Sigmoid colon (tissue), 7 donors: ENCODE results near the gene MYO18B. TPM values are rescaled to one million over a fixed set of nuclear protein-coding genes. Genes with fewer than 3 reads are reported as not detected.

Experiments used
- DNase-seq: peaks from one replicate; pipeline ENCODE4 v3.0.0-alpha.2; 2019
- H3K27ac ChIP-seq, 4 donors: fragments of 200-600 bp; sonication (generic); one replicate each; pipeline ENCODE4 v1.5.1; 2016 to 2019; ENCODE audit warnings: mild to moderate bottlenecking in 1 of 4
- H3K27me3 ChIP-seq, 3 donors: fragments of 200-600 bp; sonication (generic); one replicate each; pipeline ENCODE4 v1.5.1; 2019; ENCODE audit warnings: mild to moderate bottlenecking in 1 of 3
- H3K36me3 ChIP-seq, 4 donors: fragments of 200-600 bp; sonication (generic); one replicate each; pipeline ENCODE4 v1.5.1; 2016 to 2019
- H3K4me1 ChIP-seq, 4 donors: fragments of 200-600 bp; sonication (generic); one replicate each; pipeline ENCODE4 v1.5.1; 2017 to 2019
- H3K4me3 ChIP-seq, 4 donors: fragments of 200-600 bp; sonication (generic); one replicate each; pipeline ENCODE4 v1.5.1; 2017 to 2019; ENCODE audit warnings: mild to moderate bottlenecking in 2 of 4, moderate library complexity in 1 of 4
- H3K9me3 ChIP-seq, 4 donors: fragments of 200-600 bp in 3 of 4; sonication (generic) in 3 of 4; one replicate each; pipeline versions ENCODE4 v1.5.1 to v1.6.1; 2013 to 2019
- EP300 ChIP-seq, 4 donors: sonication (generic); formaldehyde crosslinking; IDR thresholded peaks; one replicate each; pipeline ENCODE4 v1.6.1; 2017; ENCODE audit warnings: antibody characterized with exemption in 4 of 4
- POLR2A ChIP-seq, 2 donors: fragments of 450-650 bp; IDR thresholded peaks; one replicate each; pipeline ENCODE4 v1.6.1; 2016; ENCODE audit warnings: antibody characterized with exemption in 2 of 2, mild to moderate bottlenecking in 2 of 2, moderate library complexity in 2 of 2
- POLR2AphosphoS5 ChIP-seq, 4 donors: sonication (generic); formaldehyde crosslinking; IDR thresholded peaks; one replicate each; pipeline ENCODE4 v1.6.1; 2017; ENCODE audit warnings: antibody characterized with exemption in 4 of 4
- WGBS, 2 donors: extraction: QIAGEN DNeasy Blood & Tissue Kit; methylation state at CpG; one replicate each; pipeline ENCODE4 v1.1.7; 2013; 5-methylcytosine and 5-hydroxymethylcytosine counted together
- intact Hi-C: fragments of 100-400 bp; cut with DNase I; formaldehyde crosslinking; loops from one replicate; pipeline ENCODE4 v1.15.1; 2023
- polyA plus RNA-seq, 3 donors: library from polyadenylated mRNA; stranded (reverse); fragments of 200-250 nt; gene quantifications; one replicate each; pipeline ENCODE4 v1.2.3, GENCODE V29; 2013
- total RNA-seq, 4 donors: library from RNA; depleted of rRNA; stranded (reverse); fragments of >200 nt; gene quantifications; one replicate each; pipeline ENCODE4 v1.1.0, GENCODE V29; 2016
- TF ChIP-seq, protein P1 (sequence below), 4 experiments: fragments of 450-650 bp in 3 of 4; fragments of 200-600 bp in 1 of 4; IDR thresholded peaks; one replicate each; pipeline ENCODE4 v1.5.1; 2016 to 2019; ENCODE audit warnings: antibody characterized with exemption in 4 of 4, mild to moderate bottlenecking in 3 of 4, moderate library complexity in 2 of 4
- donor health status: healthy with polysubstance abuse.
- donor health status: Bipolar disorder and iron deficiency.
- donor health status: healthy.

Gene MYO18B
- total and polyA plus RNA-seq, 7 donors = under 0.01 to 0.60 (median 0.30) TPM; not detected in 3

DNA sequence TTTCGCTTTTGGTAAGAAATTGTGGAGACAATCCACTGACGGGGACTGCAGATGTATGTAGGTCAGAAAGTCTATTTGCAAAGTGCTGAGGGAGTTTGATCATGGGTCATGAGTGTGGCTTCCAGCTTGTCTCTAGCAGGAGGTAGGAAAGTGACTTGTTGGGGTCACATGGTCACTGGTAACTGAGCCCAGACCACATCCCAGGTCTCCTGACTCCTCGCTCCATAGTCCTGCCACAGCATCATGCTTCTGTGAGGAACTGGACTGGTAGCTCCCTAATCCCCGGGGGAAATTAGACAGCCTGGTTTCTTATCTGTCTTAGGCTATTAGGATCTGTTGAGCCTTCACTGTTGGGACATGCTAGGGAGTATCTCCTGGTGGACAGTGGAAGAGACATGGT, 142.1 kb downstream of the MYO18B start:
- H3K4me1 ChIP-seq = no peaks in the 10 kb centered on the region
- peaks cover 0 to 11% (median 0%) of the 10 kb centered on the region in 3 donors for H3K27me3 ChIP-seq

DNA sequence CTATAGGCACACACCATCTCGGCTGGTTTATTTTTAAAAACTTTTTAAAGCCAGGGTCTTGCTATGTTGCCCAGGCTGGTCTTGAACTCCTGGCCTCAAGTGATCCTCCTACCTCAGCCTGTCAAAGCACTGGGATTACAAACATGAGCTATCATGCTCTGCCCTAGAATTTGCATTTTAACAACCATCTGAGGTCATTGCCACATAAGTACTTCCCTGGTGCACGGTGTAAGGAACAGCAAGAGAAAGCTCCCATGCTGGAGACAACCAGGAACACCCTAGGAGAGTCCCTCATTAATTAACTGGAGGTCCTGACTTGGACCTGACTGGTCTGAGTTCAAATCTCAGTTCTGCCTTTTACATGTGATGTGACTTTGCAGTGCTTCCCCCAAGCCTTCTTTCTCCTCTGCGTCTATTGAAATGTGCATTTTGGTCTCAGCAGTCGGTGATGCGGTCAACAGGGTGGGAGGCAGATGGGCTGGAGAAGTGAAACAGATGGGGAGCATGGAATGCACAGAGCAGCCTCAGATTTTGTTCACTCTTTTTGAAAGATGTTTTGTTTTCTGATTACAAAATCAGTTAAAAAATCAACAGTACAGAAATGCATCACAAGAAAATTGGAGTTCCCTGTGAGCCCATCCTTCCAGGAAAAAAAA, 146.5 kb downstream of the MYO18B start:
- Histone ChIP-seq H3K27me3 (peaks cover 0 to 22% (median 0%) of the 10 kb centered on the region in 3 donors), H3K4me3 (no peak overlapping the region), H3K4me1 (no peaks in the 10 kb centered on the region), H3K27ac (no peak overlapping the region), H3K36me3 (no peaks in the 10 kb centered on the region), H3K9me3 (no peaks in the 10 kb centered on the region)
- TF ChIP-seq POLR2AphosphoS5 (IDR thresholded peaks at IDR 0.05) (no peak), EP300 (IDR thresholded peaks at IDR 0.05) (no peak), POLR2A (IDR thresholded peaks at IDR 0.05) (no peak)
- TF ChIP-seq, protein P1, sequence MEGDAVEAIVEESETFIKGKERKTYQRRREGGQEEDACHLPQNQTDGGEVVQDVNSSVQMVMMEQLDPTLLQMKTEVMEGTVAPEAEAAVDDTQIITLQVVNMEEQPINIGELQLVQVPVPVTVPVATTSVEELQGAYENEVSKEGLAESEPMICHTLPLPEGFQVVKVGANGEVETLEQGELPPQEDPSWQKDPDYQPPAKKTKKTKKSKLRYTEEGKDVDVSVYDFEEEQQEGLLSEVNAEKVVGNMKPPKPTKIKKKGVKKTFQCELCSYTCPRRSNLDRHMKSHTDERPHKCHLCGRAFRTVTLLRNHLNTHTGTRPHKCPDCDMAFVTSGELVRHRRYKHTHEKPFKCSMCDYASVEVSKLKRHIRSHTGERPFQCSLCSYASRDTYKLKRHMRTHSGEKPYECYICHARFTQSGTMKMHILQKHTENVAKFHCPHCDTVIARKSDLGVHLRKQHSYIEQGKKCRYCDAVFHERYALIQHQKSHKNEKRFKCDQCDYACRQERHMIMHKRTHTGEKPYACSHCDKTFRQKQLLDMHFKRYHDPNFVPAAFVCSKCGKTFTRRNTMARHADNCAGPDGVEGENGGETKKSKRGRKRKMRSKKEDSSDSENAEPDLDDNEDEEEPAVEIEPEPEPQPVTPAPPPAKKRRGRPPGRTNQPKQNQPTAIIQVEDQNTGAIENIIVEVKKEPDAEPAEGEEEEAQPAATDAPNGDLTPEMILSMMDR (IDR thresholded peaks at IDR 0.05) = no peak
- no peak for DNase-seq
- WGBS, 2 donors = 63 to 67% methylated on average over 5 of the region's 5 CpGs
- intact Hi-C loops = no loop called here

More for the DNA sequence above, 142.1 kb downstream of the MYO18B start:
- Histone ChIP-seq H3K4me3 (no peak overlapping the region), H3K27ac (no peak overlapping the region), H3K9me3 (no peaks in the 10 kb centered on the region), H3K36me3 (no peaks in the 10 kb centered on the region)
- TF ChIP-seq POLR2A (IDR thresholded peaks at IDR 0.05) (no peak), EP300 (IDR thresholded peaks at IDR 0.05) (no peak), POLR2AphosphoS5 (IDR thresholded peaks at IDR 0.05) (no peak)
- TF ChIP-seq, protein P1 (IDR thresholded peaks at IDR 0.05) = no peak
- 82 to 88% methylated on average over 4 of the region's 4 CpGs for WGBS, 2 donors
- intact Hi-C loops = no loop called here
- no peak for DNase-seq

DNA sequence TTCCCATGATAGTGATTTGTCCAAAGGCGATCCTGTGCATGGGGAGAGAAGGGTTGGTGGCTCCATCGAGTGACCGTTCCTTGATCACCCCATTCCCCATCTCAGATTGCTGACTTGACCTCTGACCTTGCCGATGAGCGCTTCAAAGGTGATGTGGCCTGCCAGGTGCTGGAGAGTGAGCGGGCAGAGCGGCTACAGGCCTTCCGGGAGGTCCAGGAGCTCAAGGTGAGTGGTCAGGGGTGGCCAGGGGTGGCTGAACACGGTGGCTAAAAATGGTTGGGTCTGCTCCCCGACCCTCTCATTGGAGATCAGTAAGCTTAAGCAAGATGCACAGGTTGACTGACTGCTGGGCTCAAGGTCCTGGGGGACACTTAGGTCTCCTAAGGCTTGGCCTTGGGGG, 148.7 kb downstream of the MYO18B start:
- Histone ChIP-seq H3K4me1 (no peaks in the 10 kb centered on the region), H3K36me3 (no peaks in the 10 kb centered on the region), H3K27me3 (peaks cover 0 to 22% (median 0%) of the 10 kb centered on the region in 3 donors), H3K27ac (no peak overlapping the region), H3K9me3 (no peaks in the 10 kb centered on the region), H3K4me3 (no peak overlapping the region)
- 82 to 85% methylated on average over 10 of the region's 10 CpGs for WGBS, 2 donors
- intact Hi-C loops = no loop called here
- TF ChIP-seq POLR2AphosphoS5 (IDR thresholded peaks at IDR 0.05) = no peak
- TF ChIP-seq, protein P1 (IDR thresholded peaks at IDR 0.05) = no peak
- no peak for TF ChIP-seq EP300 (IDR thresholded peaks at IDR 0.05)
- TF ChIP-seq POLR2A (IDR thresholded peaks at IDR 0.05) = no peak
- no peak for DNase-seq

DNA sequence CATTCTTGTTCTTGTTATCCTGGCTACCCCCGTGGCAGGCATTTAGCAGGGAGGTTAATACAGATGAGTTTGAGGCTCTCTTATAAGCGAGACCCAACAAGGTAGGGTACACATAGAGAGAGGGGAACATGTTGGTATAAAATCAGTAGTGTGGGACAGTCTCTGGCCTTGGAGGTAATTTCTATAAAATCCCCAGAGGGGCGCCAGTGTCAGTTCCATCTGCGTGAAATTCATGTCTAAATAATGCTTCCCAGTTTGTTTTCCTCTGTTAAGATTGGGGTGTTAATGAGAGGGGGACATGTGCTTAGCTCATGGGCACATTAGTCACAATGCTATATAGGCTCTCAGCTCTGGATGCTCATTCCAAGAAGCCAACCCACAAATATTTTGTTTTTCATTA, 150.7 kb downstream of the MYO18B start:
- Histone ChIP-seq H3K4me1 (no peaks in the 10 kb centered on the region), H3K36me3 (no peaks in the 10 kb centered on the region), H3K9me3 (no peaks in the 10 kb centered on the region), H3K27me3 (peaks cover 0 to 11% (median 0%) of the 10 kb centered on the region in 3 donors), H3K27ac (no peak overlapping the region), H3K4me3 (no peak overlapping the region)
- 45 to 57% methylated on average over 4 of the region's 4 CpGs for WGBS, 2 donors
- TF ChIP-seq POLR2A (IDR thresholded peaks at IDR 0.05) = no peak
- TF ChIP-seq EP300 (IDR thresholded peaks at IDR 0.05) = no peak
- intact Hi-C loops = no loop called here
- no peak for DNase-seq

DNA sequence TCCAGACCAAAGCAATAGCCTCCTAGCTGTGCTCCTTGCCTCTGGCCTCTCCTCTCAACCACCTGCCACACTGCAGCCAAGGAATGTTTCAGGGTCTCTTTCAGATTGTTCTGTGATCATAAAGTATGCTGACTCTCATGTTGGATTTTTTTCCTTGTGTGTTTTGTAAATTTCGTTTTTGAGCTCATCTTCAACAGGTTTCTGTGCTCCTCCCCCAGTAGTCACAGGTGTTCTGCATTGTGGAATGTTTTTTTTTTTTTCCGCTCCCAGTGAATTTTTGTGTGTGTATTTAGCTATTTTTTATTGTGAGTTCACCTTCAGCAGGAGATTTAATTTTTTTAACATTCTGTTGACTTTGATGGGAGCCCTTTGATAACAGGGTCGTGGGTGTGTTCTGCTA, 153.7 kb downstream of the MYO18B start:
- no peaks in the 10 kb centered on the region for H3K9me3 ChIP-seq
- no peak overlapping the region for H3K4me3 ChIP-seq
- H3K4me1 ChIP-seq = no peaks in the 10 kb centered on the region
- intact Hi-C loops = no loop called here
- no peak overlapping the region for H3K27ac ChIP-seq
- TF ChIP-seq, protein P1 (IDR thresholded peaks at IDR 0.05) = no peak
- TF ChIP-seq POLR2A (IDR thresholded peaks at IDR 0.05) = no peak
- no peak for TF ChIP-seq EP300 (IDR thresholded peaks at IDR 0.05)
- no peak for DNase-seq
- H3K36me3 ChIP-seq = no peaks in the 10 kb centered on the region
- peaks cover 0 to 3% (median 0%) of the 10 kb centered on the region in 3 donors for H3K27me3 ChIP-seq
- 23 to 59% methylated on average over 3 of the region's 3 CpGs for whole genome bisulfite sequencing, 2 donors
